IMR-90 (cell line): ENCODE measurements around the gene CENPX. TPM values are rescaled to one million over a fixed set of nuclear protein-coding genes. Genes with fewer than 3 reads are reported as not detected.

Experiments used
- ATAC-seq: fragments of 200-7000 bp; cut with Tn5 transposase; 2 replicates; pipeline ENCODE4 v1.9.1; 2020; ENCODE audit warnings: low read depth, mild to moderate bottlenecking, moderate library complexity
- BruUV-seq: library from RNA; stranded (reverse); fragments of 400-500 nt; replicated peaks from 2 replicates; lab custom pipeline; 2021; lab: Mats Ljungman, UMichigan
- CTCF ChIA-PET: fragments of 300-600 bp; formaldehyde crosslinking; extraction: SDS; loops from one replicate; lab custom pipeline; 2021; ENCODE audit warnings: antibody characterized with exemption; lab: Yijun Ruan, JAX
- POLR2A ChIA-PET: fragments of 300-600 bp; sonication (Branson Sonifier 250); formaldehyde crosslinking; loops from one replicate; lab custom pipeline; 2022; ENCODE audit warnings: antibody characterized with exemption; ENCODE audit not compliant: unreplicated experiment; lab: Charles Lee
- DNase-seq: peaks from one replicate; pipeline ENCODE4 v3.0.0; 2013
- H2AFZ ChIP-seq: replicated peaks from 2 replicates; pipeline ENCODE3; 2013; ENCODE audit warnings: low read length, mild to moderate bottlenecking; ENCODE audit not compliant: poor library complexity
- H2AK5ac ChIP-seq: 2 replicates; pipeline ENCODE4 v1.6.1; 2013; ENCODE audit warnings: low read depth, low read length, inconsistent platforms
- H2AK9ac ChIP-seq: replicated peaks from 2 replicates; pipeline ENCODE3; 2013; ENCODE audit warnings: mild to moderate bottlenecking, low read depth, low read length, moderate library complexity; ENCODE audit not compliant: poor library complexity
- H2BK120ac ChIP-seq: 2 replicates; pipeline ENCODE4 v1.6.1; 2013; ENCODE audit warnings: low read depth, low read length, inconsistent platforms
- H2BK15ac ChIP-seq: 3 replicates; pipeline ENCODE4 v1.6.1; 2013; ENCODE audit warnings: low read depth, low read length, inconsistent platforms
- H2BK20ac ChIP-seq: 2 replicates; pipeline ENCODE4 v1.6.1; 2013; ENCODE audit warnings: low read depth, mild to moderate bottlenecking, inconsistent platforms, low read length, moderate library complexity
- H2BK5ac ChIP-seq: 2 replicates; pipeline ENCODE4 v1.6.1; 2013; ENCODE audit warnings: mild to moderate bottlenecking, low read depth, low read length, inconsistent platforms; ENCODE audit not compliant: poor library complexity, severe bottlenecking
- H3K14ac ChIP-seq: replicated peaks from 2 replicates; pipeline ENCODE4 v1.6.1; 2013; ENCODE audit warnings: low read depth, low read length, inconsistent platforms
- H3K18ac ChIP-seq: 2 replicates; pipeline ENCODE4 v1.6.1; 2013; ENCODE audit warnings: low read depth, low read length, control low read depth
- H3K23ac ChIP-seq: 2 replicates; pipeline ENCODE4 v1.6.1; 2013; ENCODE audit warnings: low read depth, low read length, inconsistent platforms
- H3K27ac ChIP-seq: 2 replicates; pipeline ENCODE4 v1.5.1; 2013; ENCODE audit warnings: mild to moderate bottlenecking, control low read depth, low read length; ENCODE audit not compliant: insufficient read depth
- H3K27me3 ChIP-seq: 2 replicates; pipeline ENCODE4 v1.6.1; 2013; ENCODE audit warnings: low read length; ENCODE audit not compliant: control insufficient read depth, insufficient read depth
- H3K36me3 ChIP-seq: 2 replicates; pipeline ENCODE4 v1.6.1; 2013; ENCODE audit warnings: low read length, mixed read lengths; ENCODE audit not compliant: control insufficient read depth, insufficient read depth
- H3K4ac ChIP-seq: 2 replicates; pipeline ENCODE4 v1.6.1; 2013; ENCODE audit warnings: low read depth, low read length, inconsistent platforms
- H3K4me1 ChIP-seq: 2 replicates; pipeline ENCODE4 v1.6.1; 2013; ENCODE audit warnings: low read length, mixed read lengths; ENCODE audit not compliant: control insufficient read depth, insufficient read depth
- H3K4me2 ChIP-seq: 2 replicates; pipeline ENCODE4 v1.6.1; 2013; ENCODE audit warnings: low read depth, mild to moderate bottlenecking, control low read depth, low read length, moderate library complexity
- H3K4me3 ChIP-seq: 2 replicates; pipeline ENCODE4 v1.5.1; 2013; ENCODE audit warnings: low read depth, mild to moderate bottlenecking, control low read depth, low read length, moderate library complexity; ENCODE audit not compliant: insufficient read depth
- H3K56ac ChIP-seq: 2 replicates; pipeline ENCODE4 v1.6.1; 2013; ENCODE audit warnings: low read length, inconsistent platforms; ENCODE audit not compliant: insufficient read depth; ENCODE audit errors: extremely low read depth
- H3K79me1 ChIP-seq, 2 experiments: 2 replicates each; pipeline ENCODE4 v1.6.1; 2013; ENCODE audit warnings: low read length in 2 of 2, inconsistent platforms in 1 of 2, low read depth in 1 of 2
- H3K9ac ChIP-seq: 2 replicates; pipeline ENCODE4 v1.6.1; 2013; ENCODE audit warnings: low read depth, low read length, control low read depth
- H3K9me1 ChIP-seq: 2 replicates; pipeline ENCODE4 v1.6.1; 2013; ENCODE audit warnings: low read length, inconsistent platforms; ENCODE audit not compliant: insufficient read depth
- H3K9me3 ChIP-seq: 2 replicates; pipeline ENCODE4 v1.6.1; 2013; ENCODE audit warnings: low read length; ENCODE audit not compliant: control insufficient read depth, insufficient read depth
- H4K20me1 ChIP-seq: 2 replicates; pipeline ENCODE4 v1.6.1; 2013; ENCODE audit warnings: low read length, inconsistent platforms; ENCODE audit not compliant: insufficient read depth
- H4K5ac ChIP-seq: 2 replicates; pipeline ENCODE4 v1.6.1; 2013; ENCODE audit warnings: mild to moderate bottlenecking, low read depth, low read length, control low read depth
- H4K8ac ChIP-seq, 2 experiments: 2 replicates each; pipeline ENCODE4 v1.6.1; 2013; ENCODE audit warnings: low read depth in 2 of 2, low read length in 2 of 2, control low read depth in 1 of 2, inconsistent platforms in 1 of 2
- H4K91ac ChIP-seq: 2 replicates; pipeline ENCODE4 v1.6.1; 2013; ENCODE audit warnings: low read depth, low read length, inconsistent platforms; ENCODE audit not compliant: insufficient read depth
- MAZ ChIP-seq: IDR thresholded peaks from 2 replicates; pipeline ENCODE4 v1.6.1; 2012; ENCODE audit warnings: low read depth, mild to moderate bottlenecking, low read length, improper control_type of control experiment, moderate library complexity, borderline replicate concordance
- RAD21 ChIP-seq: IDR thresholded peaks from 2 replicates; pipeline ENCODE4 v1.6.1; 2012; ENCODE audit warnings: low read length, improper control_type of control experiment
- WGBS, 2 experiments: methylation state at CpG; one replicate each; pipeline versions ENCODE4 v1.1.5 to v1.1.7; 2013; ENCODE audit warnings: missing lambda C conversion rate in 2 of 2; ENCODE audit not compliant: insufficient read length in 1 of 2; ENCODE audit errors: extremely low coverage in 2 of 2; 5-methylcytosine and 5-hydroxymethylcytosine counted together
- dilution Hi-C: fragments of 300-500 bp; cut with HindIII; formaldehyde crosslinking; loops from one replicate; pipeline ENCODE4 v1.14.3; 2018; ENCODE audit warnings: low sequenced_read_pairs; ENCODE audit not compliant: unreplicated experiment
- in situ Hi-C: fragments of 300-500 bp; cut with MboI; formaldehyde crosslinking; loops from 3 replicates; pipeline ENCODE4 v1.14.3; 2019; ENCODE audit warnings: low sequenced_read_pairs, inconsistent platforms, mixed read lengths
- intact Hi-C: fragments of 100-400 bp; cut with micrococcal nuclease; formaldehyde crosslinking; loops from 2 replicates; pipeline ENCODE4 v1.10.0; 2022
- polyA plus RNA-seq, 3 experiments: library from polyadenylated mRNA; depleted of rRNA; stranded (reverse); fragments of >200 nt; gene quantifications; 2 replicates each; pipeline ENCODE4 v1.2.3, GENCODE V29; 2012; ENCODE audit warnings: low replicate concordance in 1 of 3
- total RNA-seq: library from RNA; depleted of rRNA; stranded (reverse); fragments of >200 nt; gene quantifications from 2 replicates; pipeline ENCODE4 v1.2.3, GENCODE V29; 2012

The CENPX gene
- total and polyA plus RNA-seq, 2 of the 4 experiments (the other 2 are of a cell fraction), result 44.8 to 86.8 TPM

DNA sequence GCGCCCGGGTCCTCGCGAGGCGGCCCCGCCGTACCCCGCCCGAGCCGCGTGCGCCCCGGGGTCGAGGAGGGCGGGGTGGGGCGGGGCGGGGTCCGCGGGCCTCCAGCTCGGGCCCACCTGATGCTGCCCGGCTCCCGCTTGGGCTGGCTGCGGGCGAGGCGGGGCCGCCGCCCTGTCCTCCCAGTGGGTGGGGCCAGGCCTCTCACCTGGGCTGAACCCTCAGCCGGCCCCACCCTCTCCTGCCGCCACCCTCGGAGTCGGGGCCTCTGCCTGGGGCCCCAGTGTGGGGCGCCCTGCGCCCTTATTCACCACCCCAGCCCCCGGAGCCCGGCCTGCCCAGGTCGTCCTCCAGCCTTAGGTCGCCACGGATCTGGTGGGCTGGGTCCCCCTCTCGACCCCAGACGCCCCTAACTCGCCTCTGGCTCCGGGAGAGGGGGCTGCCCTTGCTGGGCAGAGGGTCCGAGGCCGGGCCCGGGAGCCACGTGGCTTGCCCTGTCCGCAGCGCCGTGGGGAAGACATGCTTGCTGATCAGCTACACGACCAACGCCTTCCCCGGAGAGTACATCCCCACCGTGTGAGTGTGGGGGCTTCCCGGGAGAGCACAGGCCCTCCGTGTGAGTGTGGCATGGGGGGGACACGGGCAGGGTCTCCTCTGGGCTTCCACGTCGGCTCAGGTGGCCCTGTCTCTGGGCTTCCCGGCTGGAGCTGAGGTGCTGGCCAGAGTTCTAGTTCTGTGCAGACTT is 9.4 kb upstream of the CENPX start:
- Histone ChIP-seq H3K4me1 (peaks cover 11% of the 10 kb centered on the region), H2AK9ac (peak overlapping the region; percentile 79), H3K27me3 (no peaks in the 10 kb centered on the region), H2BK5ac (no peak overlapping the region), H2BK120ac (no peak overlapping the region), H3K9ac (no peak overlapping the region), H3K56ac (no peak overlapping the region), H2AFZ (peak overlapping the region; percentile 81), H4K20me1 (no peaks in the 10 kb centered on the region; the same call in 1 of the 2 replicates), H4K91ac (no peak overlapping the region), H3K14ac (no peak overlapping the region), H4K8ac (peak overlapping the region in 1 of 2 experiments; percentile 46; a peak in 2 of 4 replicates), H2AK5ac (0 out of 2 replicates have a peak overlapping the region, but pooled peaks have one; percentile 15), H3K79me1 (peaks cover 7 to 12% of the 10 kb centered on the region in 2 experiments), H2BK20ac (no peak overlapping the region), H3K27ac (no peak overlapping the region), H3K36me3 (peaks cover 2% of the 10 kb centered on the region), H3K4ac (no peak overlapping the region), H3K4me2 (peak overlapping the region; percentile 76), H2BK15ac (no peak overlapping the region), H4K5ac (no peak overlapping the region), H3K4me3 (peak overlapping the region; percentile 47), H3K23ac (no peak overlapping the region), H3K9me3 (no peaks in the 10 kb centered on the region), H3K18ac (no peak overlapping the region), H3K9me1 (0 out of 2 replicates have a peak, but pooled peaks cover 7% of the 10 kb centered on the region)
- dilution Hi-C loops, result no loop called here
- DNase-seq, result no peak
- WGBS, 2 experiments, result 2% methylated on average over 25 of the region's 59 CpGs; no CpG with 5 or more reads in 1 of the 2 experiments
- in situ Hi-C loops, result loop anchor here (5.0 kb wide), 1 partner anchor 125 kb away; no protein-coding TSS in a partner anchor
- intact Hi-C loops, result loop anchor here (1.0 to 10.0 kb wide), 2 partner anchors 66 to 293 kb away; partner anchors contain the start of gene FASN
- POLR2A ChIA-PET, result no interaction called here
- TF ChIP-seq RAD21, result no peak
- no peak for TF ChIP-seq MAZ
- BruUV-seq, result no TSS peak
- ATAC-seq, result peak; percentile 7
- CTCF ChIA-PET, result no interaction called here
